Uterus (tissue), 4 donors: ENCODE results near the gene HSPB8. TPM values are rescaled to one million over a fixed set of nuclear protein-coding genes. Genes with fewer than 3 reads are reported as not detected.

Source experiments
- DNase-seq, 2 donors: peaks; one replicate each; pipeline ENCODE4 v3.0.0-alpha.2; 2019 to 2020
- H3K27ac ChIP-seq, 2 donors: fragments of 200-600 bp; sonication (generic); 1 replicate in 1 of 2; 2 replicates in 1 of 2; pipeline ENCODE4 v1.5.1; 2016 to 2018
- H3K27me3 ChIP-seq, 2 donors: fragments of 200-600 bp; sonication (generic); one replicate each; pipeline ENCODE4 v1.5.1; 2018 to 2019; ENCODE audit warnings: control low read depth in 1 of 2
- H3K36me3 ChIP-seq, 2 donors: fragments of 200-600 bp; sonication (generic); one replicate each; pipeline ENCODE4 v1.5.1; 2019; ENCODE audit warnings: control low read depth in 1 of 2
- H3K4me1 ChIP-seq, 2 donors: fragments of 200-600 bp; sonication (generic); one replicate each; pipeline ENCODE4 v1.5.1; 2018 to 2019; ENCODE audit warnings: control low read depth in 1 of 2
- H3K4me3 ChIP-seq, 2 donors: fragments of 200-600 bp; sonication (generic); 1 replicate in 1 of 2; 2 replicates in 1 of 2; pipeline ENCODE4 v1.5.1; 2018 to 2019; ENCODE audit warnings: mild to moderate bottlenecking in 1 of 2
- H3K9me3 ChIP-seq, 2 donors: fragments of 200-600 bp; sonication (generic); one replicate each; pipeline ENCODE4 v1.5.1; 2019; ENCODE audit warnings: control low read depth in 1 of 2
- POLR2A ChIP-seq, 2 donors: fragments of 450-650 bp; IDR thresholded peaks; one replicate each; pipeline ENCODE4 v1.6.1; 2016; ENCODE audit warnings: antibody characterized with exemption in 2 of 2, mild to moderate bottlenecking in 1 of 2, moderate library complexity in 1 of 2
- intact Hi-C: fragments of 100-400 bp; cut with DNase I; formaldehyde crosslinking; loops from one replicate; pipeline ENCODE4 v1.15.1; 2023; ENCODE audit warnings: low total_unique reads
- total RNA-seq, 4 donors: library from RNA; depleted of rRNA in 3 of 4; stranded (reverse); fragments of >200 nt in 3 of 4; gene quantifications; one replicate each; pipeline versions ENCODE4 v1.1.0 to v1.2.4, GENCODE V29; 2014 to 2023
- TF ChIP-seq, protein P1 (sequence below), 4 experiments: fragments of 200-600 bp in 2 of 4; fragments of 450-650 bp in 2 of 4; sonication (generic) in 2 of 4; IDR thresholded peaks; one replicate each; pipeline ENCODE4 v1.5.1; 2016 to 2019; ENCODE audit warnings: antibody characterized with exemption in 4 of 4, mild to moderate bottlenecking in 2 of 4, moderate library complexity in 1 of 4
- donor health status: DM: yes; HTN: yes; CAD: no.

The HSPB8 gene
- total RNA-seq, 4 donors from 2014 or later: 10.6 to 49.7 (median 38.3) TPM

DNA sequence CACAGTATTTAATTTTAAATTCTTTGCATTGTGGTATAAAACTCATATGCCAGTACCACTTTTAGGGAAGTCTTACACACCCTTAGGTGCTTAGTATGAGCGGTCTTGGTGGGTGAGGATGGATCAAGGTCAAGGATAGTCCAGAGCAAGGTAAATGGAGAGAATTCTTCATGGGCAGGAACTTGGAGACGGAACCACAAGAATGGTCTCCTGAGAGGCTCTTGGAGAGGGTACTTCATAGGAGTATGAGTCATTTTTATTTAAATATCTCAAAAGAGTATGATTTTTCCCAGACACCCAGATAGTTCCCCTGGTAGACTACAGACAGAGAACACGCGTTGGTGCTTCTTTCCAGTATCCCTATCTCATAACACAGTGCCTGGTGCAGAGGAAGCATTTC lies 21.9 kb downstream of the HSPB8 start:
- Histone ChIP-seq H3K9me3 (no peaks in the 10 kb centered on the region), H3K27ac (no peak overlapping the region), H3K4me1 (no peaks in the 10 kb centered on the region), H3K36me3 (no peaks in the 10 kb centered on the region), H3K27me3 (no peaks in the 10 kb centered on the region), H3K4me3 (no peak overlapping the region)
- no peak for TF ChIP-seq POLR2A (IDR thresholded peaks at IDR 0.05)
- TF ChIP-seq, protein P1, sequence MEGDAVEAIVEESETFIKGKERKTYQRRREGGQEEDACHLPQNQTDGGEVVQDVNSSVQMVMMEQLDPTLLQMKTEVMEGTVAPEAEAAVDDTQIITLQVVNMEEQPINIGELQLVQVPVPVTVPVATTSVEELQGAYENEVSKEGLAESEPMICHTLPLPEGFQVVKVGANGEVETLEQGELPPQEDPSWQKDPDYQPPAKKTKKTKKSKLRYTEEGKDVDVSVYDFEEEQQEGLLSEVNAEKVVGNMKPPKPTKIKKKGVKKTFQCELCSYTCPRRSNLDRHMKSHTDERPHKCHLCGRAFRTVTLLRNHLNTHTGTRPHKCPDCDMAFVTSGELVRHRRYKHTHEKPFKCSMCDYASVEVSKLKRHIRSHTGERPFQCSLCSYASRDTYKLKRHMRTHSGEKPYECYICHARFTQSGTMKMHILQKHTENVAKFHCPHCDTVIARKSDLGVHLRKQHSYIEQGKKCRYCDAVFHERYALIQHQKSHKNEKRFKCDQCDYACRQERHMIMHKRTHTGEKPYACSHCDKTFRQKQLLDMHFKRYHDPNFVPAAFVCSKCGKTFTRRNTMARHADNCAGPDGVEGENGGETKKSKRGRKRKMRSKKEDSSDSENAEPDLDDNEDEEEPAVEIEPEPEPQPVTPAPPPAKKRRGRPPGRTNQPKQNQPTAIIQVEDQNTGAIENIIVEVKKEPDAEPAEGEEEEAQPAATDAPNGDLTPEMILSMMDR (IDR thresholded peaks at IDR 0.05): no peak
- intact Hi-C loops: no loop called here
- no peak for DNase-seq

- intact Hi-C loops: no loop called here
- TF ChIP-seq, protein P1 (IDR thresholded peaks at IDR 0.05): no peak
- TF ChIP-seq POLR2A (IDR thresholded peaks at IDR 0.05): no peak
These were observed 23.2 kb downstream of the HSPB8 start for GRCh38 chr12:119201789-119202543.

DNA sequence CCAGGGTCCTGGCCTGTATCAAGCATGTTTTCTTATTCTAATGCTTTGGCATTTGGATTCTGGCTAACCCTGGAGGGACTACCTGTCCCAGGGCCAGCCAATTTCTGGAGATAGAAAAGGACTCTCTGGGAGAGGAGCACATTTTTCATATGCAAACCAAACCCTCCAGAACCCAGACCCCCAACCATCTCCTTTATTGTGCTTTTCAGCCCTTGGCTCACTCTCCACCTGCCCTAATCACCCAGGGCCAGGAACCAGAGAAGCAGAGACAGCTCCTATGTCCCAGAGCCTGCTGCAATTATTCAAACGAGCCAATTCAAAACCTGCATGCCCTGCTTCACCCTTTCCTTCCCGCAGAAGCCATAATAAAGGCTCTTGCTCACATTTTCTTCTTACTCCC lies 23.8 kb downstream of the HSPB8 start:
- Histone ChIP-seq H3K9me3 (no peaks in the 10 kb centered on the region), H3K4me1 (no peaks in the 10 kb centered on the region), H3K4me3 (no peak overlapping the region), H3K27me3 (no peaks in the 10 kb centered on the region), H3K36me3 (no peaks in the 10 kb centered on the region), H3K27ac (no peak overlapping the region)
- no peak for TF ChIP-seq POLR2A (IDR thresholded peaks at IDR 0.05)
- TF ChIP-seq, protein P1 (IDR thresholded peaks at IDR 0.05): no peak
- intact Hi-C loops: no loop called here
- no peak for DNase-seq

More at GRCh38 chr12:119201789-119202543, 23.2 kb downstream of the HSPB8 start:
- no peaks in the 10 kb centered on the region for H3K27me3 ChIP-seq
- H3K4me1 ChIP-seq: no peaks in the 10 kb centered on the region
- no peaks in the 10 kb centered on the region for H3K9me3 ChIP-seq
- H3K36me3 ChIP-seq: no peaks in the 10 kb centered on the region
- H3K27ac ChIP-seq: no peak overlapping the region
- no peak overlapping the region for H3K4me3 ChIP-seq
- no peak for DNase-seq

DNA sequence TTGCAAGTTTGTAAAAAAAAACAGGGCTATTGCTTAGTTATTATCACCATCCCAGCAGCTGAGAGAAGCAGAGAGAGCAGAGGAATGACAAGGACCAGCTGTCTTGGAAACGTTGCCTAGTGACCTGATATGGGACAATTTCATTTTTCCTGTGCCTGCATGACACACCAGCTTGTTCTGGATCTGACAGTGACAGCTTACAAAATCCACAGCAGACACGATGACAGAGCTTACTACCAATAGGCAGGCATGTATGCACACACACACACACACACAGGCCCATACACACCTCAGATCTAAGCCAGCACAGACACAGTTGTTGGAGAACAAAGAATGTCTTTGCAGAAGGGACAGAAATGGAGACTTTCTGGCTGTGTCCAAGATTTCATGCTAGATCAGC lies 25.4 kb downstream of the HSPB8 start:
- Histone ChIP-seq H3K27ac (no peak overlapping the region), H3K4me1 (no peaks in the 10 kb centered on the region), H3K27me3 (no peaks in the 10 kb centered on the region), H3K4me3 (no peak overlapping the region), H3K9me3 (no peaks in the 10 kb centered on the region), H3K36me3 (no peaks in the 10 kb centered on the region)
- no peak for DNase-seq
- TF ChIP-seq, protein P1 (IDR thresholded peaks at IDR 0.05): no peak
- no peak for TF ChIP-seq POLR2A (IDR thresholded peaks at IDR 0.05)
- intact Hi-C loops: no loop called here

- intact Hi-C loops: no loop called here
- no peak overlapping the region for H3K4me3 ChIP-seq
- H3K4me1 ChIP-seq: no peaks in the 10 kb centered on the region
- H3K27ac ChIP-seq: no peak overlapping the region
- no peaks in the 10 kb centered on the region for H3K27me3 ChIP-seq
- no peak for TF ChIP-seq POLR2A (IDR thresholded peaks at IDR 0.05)
- TF ChIP-seq, protein P1 (IDR thresholded peaks at IDR 0.05): no peak
- no peaks in the 10 kb centered on the region for H3K36me3 ChIP-seq
- no peaks in the 10 kb centered on the region for H3K9me3 ChIP-seq
- no peak for DNase-seq
These were observed 26.0 kb downstream of the HSPB8 start for GRCh38 chr12:119204671-119205285.
